GM13977 (cell line): ENCODE results near the gene SFTPB.

Source experiments
- DNase-seq: peaks from one replicate; pipeline ENCODE4 v3.0.0; 2012; ENCODE audit warnings: low spot score
- CTCF ChIP-seq: IDR thresholded peaks from 2 replicates; pipeline ENCODE4 v1.5.1; 2012; ENCODE audit warnings: mild to moderate bottlenecking, control low read depth; ENCODE audit not compliant: insufficient read depth; ENCODE audit errors: extremely low read depth, missing control alignments
- in situ Hi-C: fragments of 300-500 bp; cut with MboI; formaldehyde crosslinking; loops from one replicate; pipeline ENCODE4 v1.12.0; 2022; ENCODE audit warnings: low sequenced_read_pairs, low pct_unique_long_range_greater_than_20kb, mixed read lengths, inconsistent platforms; ENCODE audit not compliant: unreplicated experiment

SFTPB gene

GRCh38 chr2:85642725-85643124 is 25.3 kb downstream of the SFTPB start:
- in situ Hi-C loops = no loop called here
- DNase-seq = no peak
- TF ChIP-seq CTCF = no peak

- no peak for TF ChIP-seq CTCF
- in situ Hi-C loops = no loop called here
- DNase-seq = no peak
Observed at GRCh38 chr2:85635636-85636035, 32.4 kb downstream of the SFTPB start.

- no peak for TF ChIP-seq CTCF
- no peak for DNase-seq
- in situ Hi-C loops = no loop called here
Observed at GRCh38 chr2:85635011-85635410, 33.0 kb downstream of the SFTPB start.

GRCh38 chr2:85631316-85631715 is 36.7 kb downstream of the SFTPB start:
- in situ Hi-C loops = no loop called here
- DNase-seq = no peak

GRCh38 chr2:85628658-85629057 is 39.3 kb downstream of the SFTPB start:
- in situ Hi-C loops = no loop called here
- TF ChIP-seq CTCF = no peak
- DNase-seq = peak; percentile 52

More at GRCh38 chr2:85631316-85631715, 36.7 kb downstream of the SFTPB start:
- TF ChIP-seq CTCF = no peak

GRCh38 chr2:85623991-85624390 is 44.0 kb downstream of the SFTPB start:
- DNase-seq = no peak
- TF ChIP-seq CTCF = no peak
- in situ Hi-C loops = no loop called here

- DNase-seq = no peak
- in situ Hi-C loops = no loop called here
- TF ChIP-seq CTCF = no peak
Observed at GRCh38 chr2:85621338-85621737, 46.7 kb downstream of the SFTPB start.
